Hepatocyte (in vitro differentiated cells): ENCODE results near the gene ASMT. TPM values are rescaled to one million over a fixed set of nuclear protein-coding genes. Genes with fewer than 3 reads are reported as not detected.
"Not testable (repeated sequence)": the region's sequence is repeated elsewhere in the genome, so short reads cannot be mapped to it uniquely, and the experiment has no call there.

ENCODE experiments used
- DNase-seq: peaks from one replicate; pipeline ENCODE4 v3.0.0-alpha.2; 2016; ENCODE audit warnings: low spot score
- H2AFZ ChIP-seq: fragments of 200-600 bp; sonication (generic); 2 replicates; pipeline ENCODE4 v1.6.0; 2016; ENCODE audit warnings: antibody characterized with exemption, mild to moderate bottlenecking
- H3K27ac ChIP-seq: fragments of 200-600 bp; sonication (generic); 2 replicates; pipeline ENCODE4 v1.5.1; 2016; ENCODE audit warnings: mild to moderate bottlenecking
- H3K27me3 ChIP-seq: fragments of 200-600 bp; sonication (generic); 2 replicates; pipeline ENCODE4 v1.6.1; 2016
- H3K36me3 ChIP-seq: fragments of 200-600 bp; sonication (generic); replicated peaks from 2 replicates; pipeline ENCODE4 v1.5.1; 2016; ENCODE audit warnings: low read depth; ENCODE audit not compliant: insufficient read depth
- H3K4me1 ChIP-seq: fragments of 200-600 bp; sonication (generic); 2 replicates; pipeline ENCODE4 v1.5.1; 2016; ENCODE audit warnings: mild to moderate bottlenecking, moderate library complexity; ENCODE audit not compliant: insufficient read depth
- H3K4me2 ChIP-seq: fragments of 200-600 bp; sonication (generic); 2 replicates; pipeline ENCODE4 v1.6.0; 2016
- H3K4me3 ChIP-seq: fragments of 200-600 bp; sonication (generic); 2 replicates; pipeline ENCODE4 v1.5.1; 2016; ENCODE audit warnings: mild to moderate bottlenecking
- H3K79me2 ChIP-seq: fragments of 200-600 bp; sonication (generic); 2 replicates; pipeline ENCODE4 v1.6.0; 2017; ENCODE audit warnings: mild to moderate bottlenecking
- H3K9me2 ChIP-seq: fragments of 200-600 bp; sonication (generic); replicated peaks from 2 replicates; pipeline ENCODE4 v1.6.0; 2017; ENCODE audit warnings: mild to moderate bottlenecking; ENCODE audit not compliant: insufficient read depth
- H3K9me3 ChIP-seq: fragments of 200-600 bp; sonication (generic); 2 replicates; pipeline ENCODE4 v1.5.1; 2016; ENCODE audit warnings: low read depth, mild to moderate bottlenecking
- H4K20me1 ChIP-seq: fragments of 200-600 bp; sonication (generic); 2 replicates; pipeline ENCODE4 v1.6.0; 2016; ENCODE audit warnings: mild to moderate bottlenecking; ENCODE audit not compliant: insufficient read depth, poor library complexity, severe bottlenecking
- CTCF ChIP-seq: fragments of 200-600 bp; sonication (generic); IDR thresholded peaks from 2 replicates; pipeline ENCODE4 v1.5.1; 2016; ENCODE audit warnings: antibody characterized with exemption, mild to moderate bottlenecking; ENCODE audit not compliant: poor library complexity
- EZH2 ChIP-seq: fragments of 200-600 bp; sonication (generic); IDR thresholded peaks from 2 replicates; pipeline ENCODE4 v1.6.1; 2016; ENCODE audit warnings: antibody characterized with exemption, mild to moderate bottlenecking, borderline replicate concordance
- EZH2phosphoT487 ChIP-seq: fragments of 200-600 bp; sonication (generic); IDR thresholded peaks from one replicate; pipeline ENCODE4 v1.6.1; 2018; ENCODE audit warnings: antibody characterized with exemption, mild to moderate bottlenecking, low read depth, moderate library complexity; ENCODE audit not compliant: unreplicated experiment, severe bottlenecking
- WGBS: methylation state at CpG from one replicate; pipeline ENCODE4 v1.1.6; 2016; ENCODE audit warnings: low lambda C conversion rate; ENCODE audit errors: missing lambda C conversion rate; 5-methylcytosine and 5-hydroxymethylcytosine counted together
- polyA plus RNA-seq: library from polyadenylated mRNA; unstranded; fragments of >200 nt; fragmentation: Nextera tagmentation; extraction: Ambion mirVana; gene quantifications from 2 replicates; pipeline ENCODE4 v1.2.1, GENCODE V29; 2016
- total RNA-seq: library from RNA; depleted of rRNA; stranded (reverse); fragments of >200 nt; gene quantifications from 2 replicates; pipeline ENCODE4 v1.2.3, GENCODE V29; 2014

Gene ASMT
- total and polyA plus RNA-seq, 2 experiments from 2014 or later: not detected

- Histone ChIP-seq H3K79me2 (no peaks in the 10 kb centered on the region), H3K27ac (no peak overlapping the region), H3K36me3 (no peaks in the 10 kb centered on the region), H3K4me1 (no peaks in the 10 kb centered on the region), H4K20me1 (no peaks in the 10 kb centered on the region), H3K27me3 (no peaks in the 10 kb centered on the region), H2AFZ (no peak overlapping the region), H3K9me2 (no peaks in the 10 kb centered on the region), H3K9me3 (no peaks in the 10 kb centered on the region), H3K4me2 (no peak overlapping the region), H3K4me3 (no peak overlapping the region)
- 43% methylated on average over 4 of the region's 4 CpGs for WGBS
- no peak for TF ChIP-seq CTCF
- no peak for DNase-seq
Measured at GRCh38 chrX:1618689-1619088, 3.8 kb downstream of the ASMT start.

GRCh38 chrX:1623691-1624090 is 8.8 kb downstream of the ASMT start:
- 89% methylated on average over 21 of the region's 21 CpGs for WGBS
- DNase-seq: no peak
- no peaks in the 10 kb centered on the region for H3K9me2 ChIP-seq
- no peaks in the 10 kb centered on the region for H3K9me3 ChIP-seq
- no peaks in the 10 kb centered on the region for H4K20me1 ChIP-seq
- H3K27me3 ChIP-seq: no peaks in the 10 kb centered on the region
- no peaks in the 10 kb centered on the region for H3K79me2 ChIP-seq
- no peak overlapping the region for H3K4me2 ChIP-seq
- no peak overlapping the region for H3K4me3 ChIP-seq
- H2AFZ ChIP-seq: no peak overlapping the region
- no peaks in the 10 kb centered on the region for H3K36me3 ChIP-seq
- TF ChIP-seq EZH2phosphoT487 (no peak), CTCF (no peak), EZH2 (no peak)
- H3K27ac ChIP-seq: no peak overlapping the region
- H3K4me1 ChIP-seq: no peaks in the 10 kb centered on the region

- H3K9me3 ChIP-seq, H2AFZ ChIP-seq, H3K27me3 ChIP-seq, H3K9me2 ChIP-seq, H3K79me2 ChIP-seq, H4K20me1 ChIP-seq, H3K36me3 ChIP-seq, H3K4me1 ChIP-seq, H3K4me3 ChIP-seq, DNase-seq, H3K4me2 ChIP-seq, H3K27ac ChIP-seq: not testable (repeated sequence)
- WGBS: 86% methylated on average over 14 of the region's 14 CpGs
Measured at GRCh38 chrX:1624158-1624860, 9.4 kb downstream of the ASMT start.

GRCh38 chrX:1624861-1625215 is 10.0 kb downstream of the ASMT start:
- not testable (repeated sequence) for H3K9me2 ChIP-seq, H2AFZ ChIP-seq, H4K20me1 ChIP-seq, H3K79me2 ChIP-seq, H3K36me3 ChIP-seq, H3K27ac ChIP-seq, H3K4me2 ChIP-seq, H3K4me1 ChIP-seq, H3K9me3 ChIP-seq, H3K27me3 ChIP-seq, H3K4me3 ChIP-seq, DNase-seq
- whole genome bisulfite sequencing: 92% methylated on average over 6 of the region's 7 CpGs

- H3K4me3 ChIP-seq: no peak overlapping the region
- H3K27me3 ChIP-seq: no peaks in the 10 kb centered on the region
- 88% methylated on average over 7 of the region's 7 CpGs for WGBS
- DNase-seq: no peak
- no peaks in the 10 kb centered on the region for H3K36me3 ChIP-seq
- no peaks in the 10 kb centered on the region for H3K79me2 ChIP-seq
- no peaks in the 10 kb centered on the region for H3K9me2 ChIP-seq
- no peaks in the 10 kb centered on the region for H4K20me1 ChIP-seq
- H3K4me2 ChIP-seq: no peak overlapping the region
- H2AFZ ChIP-seq: no peak overlapping the region
- no peaks in the 10 kb centered on the region for H3K9me3 ChIP-seq
- H3K27ac ChIP-seq: no peak overlapping the region
- no peaks in the 10 kb centered on the region for H3K4me1 ChIP-seq
- TF ChIP-seq CTCF (no peak), EZH2 (no peak), EZH2phosphoT487 (no peak)
Measured at GRCh38 chrX:1629244-1629643, 14.4 kb downstream of the ASMT start.
